Muscle of leg (tissue), 16 donors: Measurements from ENCODE around the gene C16orf82. TPM values are rescaled to one million over a fixed set of nuclear protein-coding genes. Genes with fewer than 3 reads are reported as not detected.

Experiments
- DNase-seq: peaks from one replicate; pipeline ENCODE4 v3.0.0; 2013
- H3K27ac ChIP-seq: one replicate; pipeline ENCODE4 v1.5.1; 2013; ENCODE audit warnings: mild to moderate bottlenecking, low read length, control low read depth
- H3K27me3 ChIP-seq: one replicate; pipeline ENCODE4 v1.6.1; 2013; ENCODE audit warnings: low read length; ENCODE audit not compliant: control insufficient read depth, insufficient read depth
- H3K36me3 ChIP-seq: one replicate; pipeline ENCODE4 v1.6.1; 2013; ENCODE audit warnings: low read length; ENCODE audit not compliant: control insufficient read depth, insufficient read depth
- H3K4me1 ChIP-seq: one replicate; pipeline ENCODE4 v1.6.1; 2013; ENCODE audit warnings: low read length; ENCODE audit not compliant: control insufficient read depth, insufficient read depth
- H3K4me3 ChIP-seq: one replicate; pipeline ENCODE4 v1.5.1; 2013; ENCODE audit warnings: low read length, control low read depth
- H3K9me3 ChIP-seq: replicated peaks from 2 replicates; pipeline ENCODE4 v1.6.1; 2013; ENCODE audit warnings: low read depth, low read length; ENCODE audit not compliant: control insufficient read depth
- WGBS: methylation state at CpG from one replicate; pipeline ENCODE4 v1.1.5; 2013; ENCODE audit warnings: missing lambda C conversion rate; ENCODE audit not compliant: insufficient coverage; 5-methylcytosine and 5-hydroxymethylcytosine counted together
- long read RNA-seq, 11 donors: transcript quantifications; one replicate each; lab custom pipeline, GENCODE V29; 2026
- polyA plus RNA-seq, 8 donors: library from polyadenylated mRNA; unstranded; fragments of 120-200 nt; gene quantifications; one replicate each; pipeline versions ENCODE4 v1.2.1 to v1.2.3, GENCODE V29; 2013; ENCODE audit warnings: inconsistent platforms in 1 of 8, low replicate concordance in 1 of 8; ENCODE audit not compliant: insufficient read length in 8 of 8, insufficient read depth in 1 of 8
- total RNA-seq: library from RNA; stranded (reverse); fragments of 120-200 nt; gene quantifications from one replicate; pipeline ENCODE4 v1.2.4, GENCODE V29; 2013

C16orf82 gene
- total RNA-seq (not detected), polyA plus RNA-seq (under 1 TPM in 1 of 8 donors, not detected in 7; 0.10 TPM)
- long read RNA-seq, donor 1 = 0 reads
- long read RNA-seq, donor 2 = 0 reads
- long read RNA-seq, donor 3 = 0 reads
- long read RNA-seq, donor 4 = 0 reads
- long read RNA-seq, donor 5, partial matches to known transcripts = 0 of 1 reads
- long read RNA-seq, donor 5, other reads (novel, unspliced or antisense) = 0 of 1 reads
- long read RNA-seq, donor 6 = 0 reads
- long read RNA-seq, donor 7 = 0 reads
- long read RNA-seq, donor 8, partial matches to known transcripts = 0 of 1 reads
- long read RNA-seq, donor 8, other reads (novel, unspliced or antisense) = 0 of 1 reads
- long read RNA-seq, donor 9 = 0 reads
- long read RNA-seq, donor 10 = 0 reads
- long read RNA-seq, donor 11, partial matches to known transcripts = 0 of 1 reads
- long read RNA-seq, donor 11, other reads (novel, unspliced or antisense) = 0 of 1 reads

- H3K4me1 ChIP-seq = peaks cover 3% of the 10 kb centered on the region
- H3K9me3 ChIP-seq = no peaks in the 10 kb centered on the region
- DNase-seq = peak; percentile 20
- H3K4me3 ChIP-seq = no peak within 1 kb of the TSS
- H3K27me3 ChIP-seq = peaks cover 4% of the 10 kb centered on the region
- no peak within 1 kb of the TSS for H3K27ac ChIP-seq
- WGBS = 35% methylated on average over 21 of the region's 22 CpGs
- H3K36me3 ChIP-seq = no peaks in the 10 kb centered on the region
Measured at GRCh38 chr16:27066668-27067537, at the start of gene C16orf82. TSS of gene C16orf82 (plus strand) at chr16:27066927.

- WGBS = 63% methylated on average over 2 of the region's 2 CpGs
- H3K4me1 ChIP-seq = no peaks in the 10 kb centered on the region
- DNase-seq = no peak
- H3K9me3 ChIP-seq = no peaks in the 10 kb centered on the region
- no peak overlapping the region for H3K27ac ChIP-seq
- H3K36me3 ChIP-seq = no peaks in the 10 kb centered on the region
- no peaks in the 10 kb centered on the region for H3K27me3 ChIP-seq
- H3K4me3 ChIP-seq = no peak overlapping the region
Measured at GRCh38 chr16:27020031-27020430, 46.7 kb upstream of the C16orf82 start.

GRCh38 chr16:27024010-27024409 is 42.7 kb upstream of the C16orf82 start:
- Histone ChIP-seq H3K4me1 (no peaks in the 10 kb centered on the region), H3K9me3 (no peaks in the 10 kb centered on the region), H3K4me3 (no peak overlapping the region), H3K36me3 (no peaks in the 10 kb centered on the region), H3K27ac (no peak overlapping the region), H3K27me3 (no peaks in the 10 kb centered on the region)
- 89% methylated on average over 1 of the region's 2 CpGs for WGBS
- DNase-seq = no peak

- Histone ChIP-seq H3K4me1 (no peaks in the 10 kb centered on the region), H3K27me3 (no peaks in the 10 kb centered on the region), H3K9me3 (no peaks in the 10 kb centered on the region), H3K27ac (no peak overlapping the region), H3K36me3 (no peaks in the 10 kb centered on the region), H3K4me3 (no peak overlapping the region)
- DNase-seq = no peak
- 83% methylated on average over 1 of the region's 6 CpGs for WGBS
Measured at GRCh38 chr16:27025581-27025980, 41.1 kb upstream of the C16orf82 start.

- 50% methylated on average over 6 of the region's 7 CpGs for WGBS
- Histone ChIP-seq H3K27me3 (no peaks in the 10 kb centered on the region), H3K27ac (no peak overlapping the region)
Measured at GRCh38 chr16:27027971-27028370, 38.8 kb upstream of the C16orf82 start.

GRCh38 chr16:27028591-27029110 is 38.1 kb upstream of the C16orf82 start:
- no peaks in the 10 kb centered on the region for H3K9me3 ChIP-seq
- no peak overlapping the region for H3K27ac ChIP-seq
- no peaks in the 10 kb centered on the region for H3K4me1 ChIP-seq
- no peaks in the 10 kb centered on the region for H3K36me3 ChIP-seq
- H3K27me3 ChIP-seq = no peaks in the 10 kb centered on the region
- no peak overlapping the region for H3K4me3 ChIP-seq
- 70% methylated on average over 2 of the region's 7 CpGs for WGBS
- DNase-seq = no peak

More at GRCh38 chr16:27027971-27028370, 38.8 kb upstream of the C16orf82 start:
- Histone ChIP-seq H3K4me1 (no peaks in the 10 kb centered on the region), H3K4me3 (no peak overlapping the region), H3K9me3 (no peaks in the 10 kb centered on the region), H3K36me3 (no peaks in the 10 kb centered on the region)
- no peak for DNase-seq

GRCh38 chr16:27029525-27029924 is 37.2 kb upstream of the C16orf82 start:
- Histone ChIP-seq H3K4me3 (no peak overlapping the region), H3K27ac (no peak overlapping the region), H3K9me3 (no peaks in the 10 kb centered on the region), H3K4me1 (no peaks in the 10 kb centered on the region), H3K36me3 (no peaks in the 10 kb centered on the region), H3K27me3 (no peaks in the 10 kb centered on the region)
- 74% methylated on average over 3 of the region's 6 CpGs for WGBS
- DNase-seq = no peak

- Histone ChIP-seq H3K27ac (no peak overlapping the region), H3K9me3 (no peaks in the 10 kb centered on the region), H3K36me3 (no peaks in the 10 kb centered on the region), H3K27me3 (peaks cover 2% of the 10 kb centered on the region), H3K4me3 (no peak overlapping the region), H3K4me1 (no peaks in the 10 kb centered on the region)
- WGBS = 93% methylated on average over 8 of the region's 12 CpGs
- no peak for DNase-seq
Measured at GRCh38 chr16:27033281-27033979, 33.3 kb upstream of the C16orf82 start.

GRCh38 chr16:27040732-27041131 is 26.0 kb upstream of the C16orf82 start:
- no peak for DNase-seq
- no peak overlapping the region for H3K27ac ChIP-seq
- H3K27me3 ChIP-seq = peaks cover 2% of the 10 kb centered on the region
- no peaks in the 10 kb centered on the region for H3K9me3 ChIP-seq
- 84% methylated on average over 17 of the region's 23 CpGs for WGBS
- no peaks in the 10 kb centered on the region for H3K36me3 ChIP-seq
- no peaks in the 10 kb centered on the region for H3K4me1 ChIP-seq
- H3K4me3 ChIP-seq = no peak overlapping the region
